ENCODE measurements around the gene CMTR1.

GRCh38 chr6:37449984-37450383 is 17.0 kb downstream of the CMTR1 start:
- no peak for TF ChIP-seq CTCF (IDR thresholded peaks at IDR 0.05)
- no peak for TF ChIP-seq POLR2A (IDR thresholded peaks at IDR 0.05)
